ENCODE data around the gene RAB3IP. TPM values are rescaled to one million over a fixed set of nuclear protein-coding genes. Genes with fewer than 3 reads are reported as not detected.
A peak's percentile ranks its signal among the peaks of the same experiment; 100 is the strongest.
"Not testable (repeated sequence)": the region's sequence is repeated elsewhere in the genome, so short reads cannot be mapped to it uniquely, and the experiment has no call there.

The RAB3IP gene
- total RNA-seq, 2 experiments from 2014 or later: 23.0 to 25.4 TPM

DNA sequence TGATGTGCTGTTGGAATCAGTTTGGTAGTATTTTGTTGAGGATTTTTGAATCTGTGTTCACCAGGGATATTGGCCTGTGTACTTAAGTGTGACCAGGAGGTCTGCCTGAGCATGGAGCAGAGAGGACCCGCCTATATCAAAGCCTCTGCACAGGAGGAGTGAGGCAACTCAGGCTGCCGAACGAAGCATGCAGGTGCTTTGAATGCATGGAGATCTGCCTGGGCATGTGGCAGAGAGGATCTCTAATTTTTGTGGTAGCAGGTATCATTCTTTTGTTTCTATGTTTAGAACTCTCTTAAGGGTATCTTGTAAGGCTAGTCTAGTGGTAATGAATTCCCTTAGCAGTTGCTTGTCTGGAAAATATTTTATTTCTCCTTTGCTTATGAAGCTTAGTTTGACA is 26.9 kb downstream of the RAB3IP start:
- Mint-ChIP-seq H3K4me3 (no peak overlapping the region), H3K9me3 (peaks cover 51% of the 10 kb centered on the region), H3K27ac (no peak overlapping the region), H3K27me3 (ENCODE audit: low read depth) (no peaks in the 10 kb centered on the region), H3K36me3 (ENCODE audit: low read depth) (peaks cover 79% of the 10 kb centered on the region), H3K4me1 (ENCODE audit: low read depth) (no peaks in the 10 kb centered on the region)
- intact Hi-C loops (cut with micrococcal nuclease): no loop called here
- DNase-seq: no peak
- CTCF ChIA-PET: no interaction called here

DNA sequence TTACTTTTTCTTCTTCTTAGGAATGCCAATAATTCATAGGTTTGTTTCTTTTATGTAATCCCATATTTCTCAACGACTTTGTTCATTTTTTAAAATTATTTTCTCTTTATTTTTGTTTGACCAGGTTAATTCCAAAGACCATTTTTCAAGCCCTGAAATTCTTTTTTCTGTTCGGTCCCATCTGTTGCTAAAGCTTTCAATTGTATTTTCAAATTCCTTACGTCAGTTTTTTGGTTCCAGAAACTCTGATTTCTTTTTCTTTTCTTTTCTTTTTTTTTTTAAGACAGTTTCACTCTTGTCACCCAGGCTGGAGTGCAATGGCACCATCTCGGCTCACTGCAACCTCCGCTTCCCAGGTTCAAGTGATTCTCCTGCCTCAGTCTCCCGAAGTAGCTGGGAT is 27.6 kb downstream of the RAB3IP start:
- no peak for DNase-seq
- peaks cover 50% of the 10 kb centered on the region for H3K9me3 Mint-ChIP-seq
- no peak overlapping the region for H3K27ac Mint-ChIP-seq
- H3K27me3 Mint-ChIP-seq (ENCODE audit: low read depth): no peaks in the 10 kb centered on the region
- peaks cover 76% of the 10 kb centered on the region for H3K36me3 Mint-ChIP-seq (ENCODE audit: low read depth)
- no peak overlapping the region for H3K4me3 Mint-ChIP-seq
- intact Hi-C loops (cut with micrococcal nuclease): no loop called here
- CTCF ChIA-PET: interaction anchor here (0.7 kb wide), 1 partner anchor 1726 kb away, joined by 3 read pairs; no protein-coding TSS in a partner anchor
- no peaks in the 10 kb centered on the region for H3K4me1 Mint-ChIP-seq (ENCODE audit: low read depth)

DNA sequence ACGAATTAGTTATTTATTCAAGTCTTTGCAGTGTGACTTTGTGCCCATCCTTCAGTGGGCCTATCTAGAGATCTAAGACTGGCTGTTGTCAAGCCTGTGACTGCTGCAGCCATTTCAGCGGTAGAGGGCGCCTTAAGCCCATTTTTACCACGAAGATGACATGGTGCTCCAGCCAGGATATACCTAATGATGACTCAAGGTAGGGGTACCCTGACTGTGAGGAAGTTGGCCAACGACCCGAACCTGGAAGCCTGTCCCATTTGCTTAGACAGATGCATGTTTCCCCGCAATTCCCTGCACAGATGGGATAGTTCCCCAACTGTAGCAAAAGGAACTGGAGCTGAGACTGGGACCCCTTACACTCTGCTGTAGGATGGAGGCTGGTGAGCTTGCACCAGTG is 41.3 kb downstream of the RAB3IP start:
- DNase-seq: peak; percentile 22
- peaks cover 41% of the 10 kb centered on the region for H3K36me3 Mint-ChIP-seq (ENCODE audit: low read depth)
- H3K27me3 Mint-ChIP-seq (ENCODE audit: low read depth): no peaks in the 10 kb centered on the region
- intact Hi-C loops (cut with micrococcal nuclease): no loop called here
- H3K4me1 Mint-ChIP-seq (ENCODE audit: low read depth): peaks cover 3% of the 10 kb centered on the region
- H3K4me3 Mint-ChIP-seq: no peak overlapping the region
- no peak overlapping the region for H3K27ac Mint-ChIP-seq
- CTCF ChIA-PET: interaction anchor here (0.8 kb wide), 1 partner anchor 102 kb away, joined by 4 read pairs; no protein-coding TSS in a partner anchor
- H3K9me3 Mint-ChIP-seq: peaks cover 11% of the 10 kb centered on the region

DNA sequence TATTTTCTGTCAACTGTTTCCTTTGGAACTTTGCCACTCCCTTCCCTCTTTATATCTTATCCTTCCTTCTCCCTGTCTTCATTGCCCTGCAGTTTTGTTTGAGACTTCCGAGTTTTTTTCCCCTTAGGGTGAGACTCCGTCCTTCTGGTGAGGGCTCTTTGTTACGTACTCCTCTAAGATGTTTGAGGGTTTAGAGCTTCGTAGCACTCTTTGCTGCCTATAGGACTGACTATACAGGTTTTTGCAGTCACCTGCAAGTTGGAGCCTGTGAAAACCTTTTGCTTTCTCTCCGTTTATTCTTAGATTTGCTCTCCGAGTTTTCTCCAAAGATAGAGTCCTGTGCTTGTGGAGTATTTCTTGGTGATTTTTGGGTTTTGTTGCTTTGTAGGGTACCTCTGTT is 44.7 kb downstream of the RAB3IP start:
- H3K36me3 Mint-ChIP-seq (ENCODE audit: low read depth): peaks cover 56% of the 10 kb centered on the region
- H3K4me3 Mint-ChIP-seq: no peak overlapping the region
- no peaks in the 10 kb centered on the region for H3K27me3 Mint-ChIP-seq (ENCODE audit: low read depth)
- CTCF ChIA-PET: no interaction called here
- H3K4me1 Mint-ChIP-seq (ENCODE audit: low read depth): peaks cover 3% of the 10 kb centered on the region
- intact Hi-C loops (cut with micrococcal nuclease): no loop called here
- no peak for DNase-seq
- H3K27ac Mint-ChIP-seq: no peak overlapping the region
- H3K9me3 Mint-ChIP-seq: peaks cover 11% of the 10 kb centered on the region

DNA sequence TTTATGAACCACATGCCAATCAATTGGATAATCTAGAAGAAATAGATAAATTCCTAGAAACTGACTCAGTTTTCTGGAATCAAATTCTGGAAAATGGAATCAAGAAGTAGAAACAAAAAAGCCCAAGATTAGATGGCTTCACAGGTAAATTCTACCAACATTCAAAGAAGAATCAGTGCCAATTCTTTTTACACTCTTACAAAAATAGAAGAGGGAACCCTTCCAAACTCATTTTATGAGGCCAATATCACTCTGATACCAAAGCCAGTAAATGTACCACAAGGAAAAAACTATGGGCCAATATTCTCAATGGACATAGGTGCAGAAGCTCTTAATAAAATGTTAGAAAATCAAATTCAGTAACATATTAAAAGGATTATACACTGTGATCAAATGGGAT is 50.7 kb downstream of the RAB3IP start:
- no peak overlapping the region for H3K4me3 Mint-ChIP-seq
- no peaks in the 10 kb centered on the region for H3K27me3 Mint-ChIP-seq (ENCODE audit: low read depth)
- H3K9me3 Mint-ChIP-seq: peaks cover 24% of the 10 kb centered on the region
- intact Hi-C loops (cut with micrococcal nuclease): no loop called here
- CTCF ChIA-PET: no interaction called here
- no peak overlapping the region for H3K27ac Mint-ChIP-seq
- H3K4me1 Mint-ChIP-seq (ENCODE audit: low read depth): no peaks in the 10 kb centered on the region
- no peak for DNase-seq
- H3K36me3 Mint-ChIP-seq (ENCODE audit: low read depth): peaks cover 64% of the 10 kb centered on the region

DNA sequence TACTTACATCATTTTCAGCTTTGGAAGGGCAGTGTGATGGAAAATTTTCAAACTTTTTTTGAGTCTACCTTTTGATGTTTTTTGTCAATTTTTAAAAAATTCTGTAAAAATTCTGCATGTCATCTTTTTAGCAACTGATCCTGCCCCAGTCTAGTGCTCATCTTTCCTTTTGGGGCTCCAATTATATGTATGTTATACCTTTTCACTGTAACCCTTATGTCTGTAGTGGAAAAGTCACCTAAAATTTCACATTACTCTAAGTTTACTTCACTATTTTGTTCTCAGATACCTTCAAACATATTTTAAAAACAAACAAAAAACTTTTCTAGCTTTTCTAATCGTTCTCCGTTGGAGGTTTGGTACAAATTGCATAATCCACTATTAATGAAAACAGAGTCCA is 53.9 kb downstream of the RAB3IP start:
- intact Hi-C loops (cut with micrococcal nuclease): no loop called here
- H3K9me3 Mint-ChIP-seq: peaks cover 25% of the 10 kb centered on the region
- no peak overlapping the region for H3K4me3 Mint-ChIP-seq
- H3K36me3 Mint-ChIP-seq (ENCODE audit: low read depth): peaks cover 67% of the 10 kb centered on the region
- no peak overlapping the region for H3K27ac Mint-ChIP-seq
- H3K27me3 Mint-ChIP-seq (ENCODE audit: low read depth): no peaks in the 10 kb centered on the region
- H3K4me1 Mint-ChIP-seq (ENCODE audit: low read depth): no peaks in the 10 kb centered on the region
- CTCF ChIA-PET: no interaction called here
- no peak for DNase-seq

DNA sequence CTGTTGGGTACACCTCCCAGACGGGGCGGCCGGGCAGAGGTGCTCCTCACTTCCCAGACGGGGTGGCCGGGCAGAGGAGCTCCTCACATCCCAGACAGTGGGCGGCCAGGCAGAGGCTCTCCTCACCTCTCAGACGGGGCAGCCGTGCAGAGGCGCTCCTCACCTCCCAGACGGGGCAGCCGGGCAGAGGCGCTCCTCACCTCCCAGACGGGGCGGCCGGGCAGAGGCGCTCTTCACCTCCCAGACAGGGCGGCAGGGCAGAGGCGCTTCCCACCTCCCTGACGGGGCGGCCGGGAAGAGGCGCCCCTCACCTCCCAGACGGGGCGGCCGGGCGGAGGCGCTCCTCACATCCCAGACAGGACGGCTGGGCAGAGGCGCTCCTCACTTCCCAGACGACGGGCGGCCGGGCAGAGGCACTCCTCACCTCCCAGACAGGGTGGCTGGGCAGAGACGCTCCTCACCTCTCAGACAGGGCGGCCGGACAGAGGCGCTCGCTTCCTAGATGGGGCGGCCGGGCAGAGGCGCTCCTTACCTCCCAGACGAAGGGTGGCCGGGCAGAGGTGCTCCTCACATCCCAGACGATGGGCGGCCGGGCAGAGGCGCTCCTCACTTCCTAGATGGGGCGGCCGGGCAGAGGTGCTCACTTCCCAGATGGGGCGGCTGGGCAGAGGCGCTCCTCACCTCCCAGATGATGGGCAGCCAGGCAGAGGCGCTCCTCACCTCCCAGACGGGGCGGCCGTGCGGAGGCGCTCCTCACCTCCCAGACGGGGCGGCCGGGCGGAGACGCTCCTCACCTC is 68.6 kb downstream of the RAB3IP start:
- H3K4me1 Mint-ChIP-seq (ENCODE audit: low read depth); DNase-seq; intact Hi-C loops (cut with micrococcal nuclease); H3K27me3 Mint-ChIP-seq (ENCODE audit: low read depth); CTCF ChIA-PET; H3K4me3 Mint-ChIP-seq; H3K27ac Mint-ChIP-seq: not testable (repeated sequence)
- H3K9me3 Mint-ChIP-seq: peaks cover 23% of the 10 kb centered on the region
- H3K36me3 Mint-ChIP-seq (ENCODE audit: low read depth): peaks cover 59% of the 10 kb centered on the region

DNA sequence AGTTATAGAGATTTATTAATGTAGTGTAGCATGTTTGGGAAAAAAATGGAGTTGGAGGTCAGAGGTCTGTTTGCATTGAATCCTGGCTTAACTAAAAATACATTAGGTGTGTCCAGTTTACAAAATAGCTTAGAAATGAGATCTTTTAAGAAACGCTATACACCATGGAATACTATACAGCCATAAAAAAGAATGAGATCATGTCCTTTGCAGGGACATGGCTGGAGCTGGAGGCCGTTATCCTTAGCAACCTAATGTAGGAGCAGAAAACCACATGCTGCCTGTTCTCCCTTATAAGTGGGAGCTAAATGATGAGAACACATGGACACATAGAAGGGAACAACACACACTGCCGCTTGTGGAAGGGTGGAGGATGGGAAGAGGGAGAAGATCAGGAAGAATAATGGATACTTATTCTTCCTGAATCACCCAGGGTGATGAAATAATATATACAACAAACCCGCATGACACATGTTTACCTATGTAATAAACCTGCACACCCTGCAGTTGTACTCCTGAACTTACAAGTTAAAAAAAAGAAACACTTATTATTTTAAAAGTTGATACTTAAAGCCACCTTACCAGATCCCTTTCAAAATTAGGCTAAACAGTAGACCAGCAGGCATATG is 72.3 kb downstream of the RAB3IP start:
- no peaks in the 10 kb centered on the region for H3K4me1 Mint-ChIP-seq (ENCODE audit: low read depth)
- H3K36me3 Mint-ChIP-seq (ENCODE audit: low read depth): peaks cover 49% of the 10 kb centered on the region
- intact Hi-C loops (cut with micrococcal nuclease): no loop called here
- no peaks in the 10 kb centered on the region for H3K27me3 Mint-ChIP-seq (ENCODE audit: low read depth)
- CTCF ChIA-PET: interaction anchor here (0.6 kb wide), 1 partner anchor 1553 kb away, joined by 3 read pairs; no protein-coding TSS in a partner anchor
- H3K9me3 Mint-ChIP-seq: peaks cover 15% of the 10 kb centered on the region
- H3K4me3 Mint-ChIP-seq: no peak overlapping the region
- H3K27ac Mint-ChIP-seq: no peak overlapping the region
- DNase-seq: no peak

DNA sequence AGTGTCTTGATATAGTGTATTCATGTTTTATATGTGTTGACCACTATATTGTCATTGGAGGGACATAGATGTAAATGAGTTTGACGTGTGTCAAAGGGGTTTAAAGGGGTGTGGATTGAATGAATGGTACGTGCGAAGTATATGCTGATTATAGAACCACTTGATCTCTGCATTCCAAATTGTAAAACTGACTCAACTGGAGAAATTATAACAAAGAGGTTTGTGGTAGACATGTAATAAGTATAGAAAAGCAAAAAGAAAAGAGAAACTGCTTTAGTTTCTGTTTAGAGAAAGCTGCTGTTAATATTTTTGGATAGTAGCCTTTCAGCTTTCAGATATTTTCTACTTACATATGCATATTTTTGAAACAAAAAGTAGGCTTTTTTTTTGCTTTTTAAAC is 77.4 kb downstream of the RAB3IP start:
- Mint-ChIP-seq H3K27me3 (ENCODE audit: low read depth) (no peaks in the 10 kb centered on the region), H3K9me3 (peaks cover 3% of the 10 kb centered on the region), H3K4me3 (no peak overlapping the region), H3K27ac (no peak overlapping the region), H3K36me3 (ENCODE audit: low read depth) (peaks cover 11% of the 10 kb centered on the region), H3K4me1 (ENCODE audit: low read depth) (no peaks in the 10 kb centered on the region)
- intact Hi-C loops (cut with micrococcal nuclease): no loop called here
- no peak for DNase-seq
- CTCF ChIA-PET: no interaction called here

DNA sequence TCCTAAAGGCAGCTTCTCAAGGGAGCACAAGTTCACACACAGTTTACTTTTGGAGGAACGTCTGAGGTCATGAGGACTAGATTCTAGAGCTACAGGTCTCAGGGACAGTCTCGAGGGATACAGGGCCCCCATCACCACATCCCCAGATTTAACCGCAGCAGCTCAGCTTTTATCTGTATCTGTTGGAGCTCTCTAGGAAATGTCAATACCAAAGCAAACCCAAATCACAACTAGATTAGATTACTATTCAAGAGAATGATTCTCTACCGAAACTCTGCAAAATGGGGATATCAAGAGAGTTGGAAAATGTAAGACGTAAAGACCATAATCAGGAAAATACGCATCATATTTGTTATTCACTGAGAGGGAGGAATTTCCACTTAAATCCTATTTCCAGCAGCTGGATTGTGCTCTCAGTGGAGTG is 82.4 kb downstream of the RAB3IP start:
- Mint-ChIP-seq H3K36me3 (ENCODE audit: low read depth) (peaks cover 3% of the 10 kb centered on the region), H3K27ac (no peak overlapping the region), H3K4me3 (no peak overlapping the region), H3K27me3 (ENCODE audit: low read depth) (peaks cover 4% of the 10 kb centered on the region), H3K4me1 (ENCODE audit: low read depth) (no peaks in the 10 kb centered on the region), H3K9me3 (peaks cover 3% of the 10 kb centered on the region)
- DNase-seq: no peak
- CTCF ChIA-PET: interaction anchor here (0.6 kb wide), 1 partner anchor 533 kb away, joined by 3 read pairs; no protein-coding TSS in a partner anchor
- intact Hi-C loops (cut with micrococcal nuclease): no loop called here

DNA sequence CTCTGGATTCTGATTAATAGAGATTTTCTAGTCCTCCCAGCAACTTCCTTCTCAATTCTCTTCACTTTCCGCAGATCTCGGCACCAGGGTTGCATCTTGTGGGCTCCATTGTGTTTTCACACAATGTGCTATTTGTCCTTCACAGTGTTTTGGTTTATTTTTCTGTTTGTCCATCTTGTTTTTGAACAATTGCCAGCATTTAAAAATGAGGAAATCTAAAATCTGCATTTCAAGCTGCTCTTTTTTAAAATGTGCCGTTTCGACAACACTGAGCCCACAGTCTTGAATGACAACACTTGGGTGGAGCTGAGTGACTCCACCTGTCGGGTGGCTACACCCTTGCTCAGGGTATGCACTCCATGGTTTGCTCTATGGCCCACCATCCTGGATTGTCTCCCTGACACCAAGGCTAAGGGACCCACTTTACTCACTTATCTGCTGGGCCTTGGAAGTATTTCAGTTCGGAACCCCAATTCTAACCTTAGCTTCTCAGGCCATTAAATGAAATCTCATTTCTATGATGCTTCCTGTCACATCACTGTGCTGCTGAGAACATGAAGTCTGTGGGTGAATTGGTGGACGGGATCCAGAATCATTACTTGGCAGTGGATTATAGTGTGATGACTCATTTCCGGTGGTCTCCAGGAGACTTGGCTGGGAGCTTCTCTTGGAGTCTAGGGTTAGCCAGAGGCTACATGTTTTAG is 82.9 kb downstream of the RAB3IP start:
- peaks cover 3% of the 10 kb centered on the region for H3K9me3 Mint-ChIP-seq
- peaks cover under 1% of the 10 kb centered on the region for H3K36me3 Mint-ChIP-seq (ENCODE audit: low read depth)
- DNase-seq: no peak
- no peak overlapping the region for H3K4me3 Mint-ChIP-seq
- CTCF ChIA-PET: no interaction called here
- no peak overlapping the region for H3K27ac Mint-ChIP-seq
- no peaks in the 10 kb centered on the region for H3K4me1 Mint-ChIP-seq (ENCODE audit: low read depth)
- H3K27me3 Mint-ChIP-seq (ENCODE audit: low read depth): peaks cover 4% of the 10 kb centered on the region
- intact Hi-C loops (cut with micrococcal nuclease): no loop called here

DNA sequence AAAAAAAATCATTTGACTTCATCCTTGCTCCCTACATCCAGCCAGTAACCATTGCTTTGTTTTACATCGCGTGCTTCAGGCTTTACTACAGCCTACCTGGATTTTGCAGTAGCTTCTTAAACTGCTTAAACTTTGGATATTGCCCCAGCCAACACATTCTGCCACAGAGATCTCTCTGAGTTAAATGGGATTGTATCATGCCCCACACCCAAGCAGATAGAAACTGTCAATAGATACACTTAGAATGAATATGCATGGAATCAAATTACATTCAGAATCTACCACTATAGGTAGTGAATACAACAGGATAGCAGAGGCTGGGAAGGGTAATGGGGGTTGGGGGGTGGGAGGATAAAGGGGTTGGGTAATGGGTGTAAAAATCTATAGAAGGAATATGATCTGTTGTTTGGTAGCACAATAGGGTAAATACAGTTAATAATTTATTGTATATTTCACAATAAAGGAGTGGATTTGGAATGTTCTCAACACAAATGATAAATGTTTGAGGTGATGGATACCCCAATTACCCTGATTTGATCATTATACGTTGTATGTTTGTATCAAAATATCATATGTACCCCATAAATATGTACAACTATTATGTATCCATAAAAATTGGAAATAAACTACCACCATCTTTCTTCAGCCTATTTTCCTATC is 83.7 kb downstream of the RAB3IP start:
- Mint-ChIP-seq H3K27me3 (ENCODE audit: low read depth) (peaks cover 4% of the 10 kb centered on the region), H3K4me3 (no peak overlapping the region), H3K9me3 (peaks cover 3% of the 10 kb centered on the region), H3K27ac (no peak overlapping the region), H3K4me1 (ENCODE audit: low read depth) (no peaks in the 10 kb centered on the region), H3K36me3 (ENCODE audit: low read depth) (no peaks in the 10 kb centered on the region)
- CTCF ChIA-PET: no interaction called here
- intact Hi-C loops (cut with micrococcal nuclease): no loop called here
- DNase-seq: no peak
